ENCODE results near the gene ZNF717. TPM values are rescaled to one million over a fixed set of nuclear protein-coding genes. Genes with fewer than 3 reads are reported as not detected.
"Not testable (repeated sequence)": the region's sequence is repeated elsewhere in the genome, so short reads cannot be mapped to it uniquely, and the experiment has no call there.

The ZNF717 gene
- total RNA-seq, result 10 to 100 TPM in 2 of 4 donors, 1 to 10 TPM in 2; 5.8 to 15.9 (median 10.0) TPM

- ATAC-seq (ENCODE audit: low FRiP score), result not testable (repeated sequence)
- peak; percentile 64 for DNase-seq (ENCODE audit: low spot score)
These were observed at the start of gene ZNF717 for GRCh38 chr3:75785081-75785755. ZNF717 (minus strand) TSS chr3:75785549; CDS start chr3:75783362, 2,187 bp downstream.

DNA sequence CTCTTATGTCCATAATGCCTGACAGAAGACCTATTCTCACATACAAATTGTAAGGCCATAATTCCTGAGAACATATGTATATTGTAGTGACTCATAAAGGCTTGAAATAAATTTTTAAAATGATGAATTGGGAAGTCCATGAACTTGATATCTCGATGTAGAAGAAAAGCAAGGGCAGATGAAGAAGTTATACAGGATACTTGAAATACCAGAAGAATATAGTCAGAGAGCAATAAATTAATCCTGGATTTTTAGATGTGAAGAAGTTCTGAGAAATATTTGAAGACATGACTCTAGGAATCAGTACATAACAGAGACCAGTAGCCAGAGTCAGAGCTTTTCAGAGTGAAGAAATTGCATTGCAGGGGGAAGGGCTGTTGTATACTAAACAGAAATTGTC is 45.7 kb upstream of the ZNF717 start:
- ATAC-seq (ENCODE audit: low FRiP score); DNase-seq (ENCODE audit: low spot score): not testable (repeated sequence)

GRCh38 chr3:75818019-75818418 is 32.7 kb upstream of the ZNF717 start:
- not testable (repeated sequence) for DNase-seq (ENCODE audit: low spot score); ATAC-seq (ENCODE audit: low FRiP score)

- ATAC-seq (ENCODE audit: low FRiP score); DNase-seq (ENCODE audit: low spot score): not testable (repeated sequence)
These were observed 31.2 kb upstream of the ZNF717 start for GRCh38 chr3:75816287-75817180.

GRCh38 chr3:75814797-75815196 is 29.4 kb upstream of the ZNF717 start:
- ATAC-seq (ENCODE audit: low FRiP score) (no peak), DNase-seq (ENCODE audit: low spot score) (no peak)
- TF ChIP-seq, protein P1, sequence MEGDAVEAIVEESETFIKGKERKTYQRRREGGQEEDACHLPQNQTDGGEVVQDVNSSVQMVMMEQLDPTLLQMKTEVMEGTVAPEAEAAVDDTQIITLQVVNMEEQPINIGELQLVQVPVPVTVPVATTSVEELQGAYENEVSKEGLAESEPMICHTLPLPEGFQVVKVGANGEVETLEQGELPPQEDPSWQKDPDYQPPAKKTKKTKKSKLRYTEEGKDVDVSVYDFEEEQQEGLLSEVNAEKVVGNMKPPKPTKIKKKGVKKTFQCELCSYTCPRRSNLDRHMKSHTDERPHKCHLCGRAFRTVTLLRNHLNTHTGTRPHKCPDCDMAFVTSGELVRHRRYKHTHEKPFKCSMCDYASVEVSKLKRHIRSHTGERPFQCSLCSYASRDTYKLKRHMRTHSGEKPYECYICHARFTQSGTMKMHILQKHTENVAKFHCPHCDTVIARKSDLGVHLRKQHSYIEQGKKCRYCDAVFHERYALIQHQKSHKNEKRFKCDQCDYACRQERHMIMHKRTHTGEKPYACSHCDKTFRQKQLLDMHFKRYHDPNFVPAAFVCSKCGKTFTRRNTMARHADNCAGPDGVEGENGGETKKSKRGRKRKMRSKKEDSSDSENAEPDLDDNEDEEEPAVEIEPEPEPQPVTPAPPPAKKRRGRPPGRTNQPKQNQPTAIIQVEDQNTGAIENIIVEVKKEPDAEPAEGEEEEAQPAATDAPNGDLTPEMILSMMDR (IDR thresholded peaks at IDR 0.05), result no peak

GRCh38 chr3:75782506-75782905 is 2.8 kb downstream of the ZNF717 start:
- DNase-seq (ENCODE audit: low spot score), result no peak
- ATAC-seq (ENCODE audit: low FRiP score), result no peak
- TF ChIP-seq, protein P1 (IDR thresholded peaks at IDR 0.05), result no peak

DNA sequence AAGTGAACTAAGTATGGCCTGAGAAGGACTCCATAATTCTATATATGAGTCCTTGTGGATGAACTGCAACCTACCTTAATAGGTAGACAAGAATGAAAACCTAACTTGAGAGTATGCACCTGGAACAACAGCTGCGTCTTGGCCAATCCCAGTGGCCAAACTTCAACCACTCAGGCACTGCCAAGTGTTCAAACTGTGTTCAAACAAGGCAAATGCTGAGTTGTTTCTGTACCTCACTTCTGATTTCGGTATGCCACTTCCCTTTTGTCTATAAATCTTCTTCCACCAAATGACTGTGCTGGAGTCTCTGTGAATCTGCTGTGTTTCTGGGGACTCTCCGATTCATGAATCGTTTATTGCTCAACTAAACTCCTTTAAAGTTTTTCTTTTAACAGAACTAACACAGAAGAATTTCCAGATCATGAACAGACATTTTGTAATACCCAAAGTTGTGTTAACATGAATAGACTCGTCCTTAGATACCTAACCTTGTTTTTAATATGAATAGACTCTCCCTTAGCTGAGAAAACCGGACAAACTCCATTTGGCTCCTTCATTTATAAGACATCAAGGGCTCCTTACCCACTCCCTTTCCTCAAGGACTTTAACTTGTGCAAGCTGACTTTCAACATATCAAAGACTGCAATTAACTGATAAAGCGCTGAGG is 4.1 kb downstream of the ZNF717 start:
- TF ChIP-seq, protein P1 (IDR thresholded peaks at IDR 0.05), result no peak
- no peak for ATAC-seq (ENCODE audit: low FRiP score)
- DNase-seq (ENCODE audit: low spot score), result no peak

- ATAC-seq (ENCODE audit: low FRiP score); DNase-seq (ENCODE audit: low spot score): not testable (repeated sequence)
These were observed 7.6 kb downstream of the ZNF717 start for GRCh38 chr3:75777742-75778141.

GRCh38 chr3:75771631-75772030 is 13.7 kb downstream of the ZNF717 start:
- DNase-seq (ENCODE audit: low spot score); ATAC-seq (ENCODE audit: low FRiP score): not testable (repeated sequence)

Data from omental fat pad (tissue), 4 donors.